ENCODE measurements around the gene MRPL4.

The MRPL4 gene

DNA sequence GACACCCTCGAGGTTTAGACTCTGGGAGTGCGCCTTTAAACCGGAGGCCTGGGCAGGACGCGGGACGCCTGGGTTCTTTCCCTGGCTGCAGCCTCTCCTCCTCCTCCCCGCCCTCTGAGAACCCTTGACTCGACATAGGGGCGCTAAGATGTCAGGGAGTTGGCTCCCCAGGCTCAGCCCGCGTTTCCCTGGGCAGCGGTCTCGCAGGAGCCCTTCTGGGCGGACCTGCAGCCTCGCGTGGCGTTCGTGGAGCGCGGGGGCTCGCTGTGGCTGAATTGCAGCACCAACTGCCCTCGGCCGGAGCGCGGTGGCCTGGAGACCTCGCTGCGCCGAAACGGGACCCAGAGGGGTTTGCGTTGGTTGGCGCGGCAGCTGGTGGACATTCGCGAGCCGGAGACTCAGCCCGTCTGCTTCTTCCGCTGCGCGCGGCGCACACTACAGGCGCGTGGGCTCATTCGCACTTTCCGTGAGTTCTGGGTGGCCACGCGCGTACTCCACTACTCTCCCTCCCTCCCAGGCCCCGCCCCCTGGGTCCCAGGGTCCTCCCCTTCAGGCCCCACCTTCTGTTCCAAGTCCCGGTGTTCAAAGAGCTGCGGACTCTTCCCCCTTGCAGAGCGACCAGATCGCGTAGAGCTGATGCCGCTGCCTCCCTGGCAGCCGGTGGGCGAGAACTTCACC is 39.0 kb downstream of the MRPL4 start:
- TF ChIP-seq CREB1 (IDR thresholded peaks at IDR 0.05; ENCODE audit: low read depth) (no peak), TAF1 (IDR thresholded peaks at IDR 0.05; ENCODE audit: low read depth) (0 out of 2 replicates have a peak, but pooled peaks have one; percentile 27), CEBPB (IDR thresholded peaks at IDR 0.05) (no peak), NFIC (IDR thresholded peaks at IDR 0.05) (no peak), FOXM1 (IDR thresholded peaks at IDR 0.05; ENCODE audit: borderline replicate concordance, low read depth) (no peak), TCF12 (IDR thresholded peaks at IDR 0.05; ENCODE audit: low read depth) (no peak), ZBTB7A (IDR thresholded peaks at IDR 0.05; ENCODE audit: low read depth) (peak; percentile 67)
- TF ChIP-seq, protein P1, sequence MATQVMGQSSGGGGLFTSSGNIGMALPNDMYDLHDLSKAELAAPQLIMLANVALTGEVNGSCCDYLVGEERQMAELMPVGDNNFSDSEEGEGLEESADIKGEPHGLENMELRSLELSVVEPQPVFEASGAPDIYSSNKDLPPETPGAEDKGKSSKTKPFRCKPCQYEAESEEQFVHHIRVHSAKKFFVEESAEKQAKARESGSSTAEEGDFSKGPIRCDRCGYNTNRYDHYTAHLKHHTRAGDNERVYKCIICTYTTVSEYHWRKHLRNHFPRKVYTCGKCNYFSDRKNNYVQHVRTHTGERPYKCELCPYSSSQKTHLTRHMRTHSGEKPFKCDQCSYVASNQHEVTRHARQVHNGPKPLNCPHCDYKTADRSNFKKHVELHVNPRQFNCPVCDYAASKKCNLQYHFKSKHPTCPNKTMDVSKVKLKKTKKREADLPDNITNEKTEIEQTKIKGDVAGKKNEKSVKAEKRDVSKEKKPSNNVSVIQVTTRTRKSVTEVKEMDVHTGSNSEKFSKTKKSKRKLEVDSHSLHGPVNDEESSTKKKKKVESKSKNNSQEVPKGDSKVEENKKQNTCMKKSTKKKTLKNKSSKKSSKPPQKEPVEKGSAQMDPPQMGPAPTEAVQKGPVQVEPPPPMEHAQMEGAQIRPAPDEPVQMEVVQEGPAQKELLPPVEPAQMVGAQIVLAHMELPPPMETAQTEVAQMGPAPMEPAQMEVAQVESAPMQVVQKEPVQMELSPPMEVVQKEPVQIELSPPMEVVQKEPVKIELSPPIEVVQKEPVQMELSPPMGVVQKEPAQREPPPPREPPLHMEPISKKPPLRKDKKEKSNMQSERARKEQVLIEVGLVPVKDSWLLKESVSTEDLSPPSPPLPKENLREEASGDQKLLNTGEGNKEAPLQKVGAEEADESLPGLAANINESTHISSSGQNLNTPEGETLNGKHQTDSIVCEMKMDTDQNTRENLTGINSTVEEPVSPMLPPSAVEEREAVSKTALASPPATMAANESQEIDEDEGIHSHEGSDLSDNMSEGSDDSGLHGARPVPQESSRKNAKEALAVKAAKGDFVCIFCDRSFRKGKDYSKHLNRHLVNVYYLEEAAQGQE (IDR thresholded peaks at IDR 0.05; ENCODE audit: low read depth): no peak

DNA sequence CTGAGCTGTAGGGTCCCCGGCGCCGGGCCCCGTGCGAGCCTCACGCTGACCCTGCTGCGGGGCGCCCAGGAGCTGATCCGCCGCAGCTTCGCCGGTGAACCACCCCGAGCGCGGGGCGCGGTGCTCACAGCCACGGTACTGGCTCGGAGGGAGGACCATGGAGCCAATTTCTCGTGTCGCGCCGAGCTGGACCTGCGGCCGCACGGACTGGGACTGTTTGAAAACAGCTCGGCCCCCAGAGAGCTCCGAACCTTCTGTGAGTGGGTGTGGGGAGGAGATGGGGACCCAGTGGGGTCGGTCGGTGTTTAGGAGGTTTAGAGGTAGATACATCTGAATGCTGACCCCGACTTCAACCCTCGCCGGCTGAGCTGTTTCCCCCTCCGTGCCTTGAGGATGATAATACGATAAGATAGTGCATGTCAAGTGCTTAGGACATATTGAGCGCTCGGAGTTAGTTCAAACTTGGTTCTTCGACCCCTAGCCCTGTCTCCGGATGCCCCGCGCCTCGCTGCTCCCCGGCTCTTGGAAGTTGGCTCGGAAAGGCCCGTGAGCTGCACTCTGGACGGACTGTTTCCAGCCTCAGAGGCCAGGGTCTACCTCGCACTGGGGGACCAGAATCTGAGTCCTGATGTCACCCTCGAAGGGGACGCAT is 39.7 kb downstream of the MRPL4 start:
- TF ChIP-seq YY1 (IDR thresholded peaks at IDR 0.05; ENCODE audit: low read depth) (no peak), ZBTB7A (IDR thresholded peaks at IDR 0.05; ENCODE audit: low read depth) (peak; percentile 77; the same call in 1 of the 2 replicates)

DNA sequence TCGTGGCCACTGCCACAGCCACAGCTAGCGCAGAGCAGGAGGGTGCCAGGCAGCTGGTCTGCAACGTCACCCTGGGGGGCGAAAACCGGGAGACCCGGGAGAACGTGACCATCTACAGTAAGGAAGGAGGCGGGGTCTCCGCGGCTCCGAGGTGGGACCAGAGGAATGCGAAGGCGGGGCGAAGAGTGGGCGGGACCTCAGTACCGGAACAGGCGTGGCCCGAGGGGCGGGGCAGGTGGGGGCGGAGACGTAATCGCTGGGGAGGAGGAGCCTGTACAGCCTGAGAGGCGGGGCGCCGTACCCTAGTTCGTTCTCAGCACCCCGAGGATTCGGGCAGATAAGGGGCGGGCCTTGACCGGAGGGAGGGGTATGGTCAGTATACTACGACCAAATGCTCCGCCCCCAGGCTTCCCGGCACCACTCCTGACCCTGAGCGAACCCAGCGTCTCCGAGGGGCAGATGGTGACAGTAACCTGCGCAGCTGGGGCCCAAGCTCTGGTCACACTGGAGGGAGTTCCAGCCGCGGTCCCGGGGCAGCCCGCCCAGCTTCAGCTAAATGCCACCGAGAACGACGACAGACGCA is 40.3 kb downstream of the MRPL4 start:
- TF ChIP-seq NFIC (IDR thresholded peaks at IDR 0.05) (no peak), ZBTB7A (IDR thresholded peaks at IDR 0.05; ENCODE audit: low read depth) (no peak), EP300 (IDR thresholded peaks at IDR 0.05; ENCODE audit: borderline replicate concordance) (no peak), TEAD4 (IDR thresholded peaks at IDR 0.05) (no peak), CREB1 (IDR thresholded peaks at IDR 0.05; ENCODE audit: low read depth) (no peak), RAD21 (IDR thresholded peaks at IDR 0.05; ENCODE audit: low read depth) (no peak), FOXM1 (IDR thresholded peaks at IDR 0.05; ENCODE audit: borderline replicate concordance, low read depth) (no peak), YY1 (IDR thresholded peaks at IDR 0.05; ENCODE audit: low read depth) (no peak), CEBPB (IDR thresholded peaks at IDR 0.05) (no peak), TCF12 (IDR thresholded peaks at IDR 0.05; ENCODE audit: low read depth) (no peak), EGR1 (IDR thresholded peaks at IDR 0.05) (0 out of 2 replicates have a peak, but pooled peaks have one; percentile 46), TAF1 (IDR thresholded peaks at IDR 0.05; ENCODE audit: low read depth) (no peak)
- TF ChIP-seq, protein P2, sequence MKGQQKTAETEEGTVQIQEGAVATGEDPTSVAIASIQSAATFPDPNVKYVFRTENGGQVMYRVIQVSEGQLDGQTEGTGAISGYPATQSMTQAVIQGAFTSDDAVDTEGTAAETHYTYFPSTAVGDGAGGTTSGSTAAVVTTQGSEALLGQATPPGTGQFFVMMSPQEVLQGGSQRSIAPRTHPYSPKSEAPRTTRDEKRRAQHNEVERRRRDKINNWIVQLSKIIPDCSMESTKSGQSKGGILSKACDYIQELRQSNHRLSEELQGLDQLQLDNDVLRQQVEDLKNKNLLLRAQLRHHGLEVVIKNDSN (IDR thresholded peaks at IDR 0.05): no peak; the same call in 1 of the 2 replicates
- TF ChIP-seq, protein P3, sequence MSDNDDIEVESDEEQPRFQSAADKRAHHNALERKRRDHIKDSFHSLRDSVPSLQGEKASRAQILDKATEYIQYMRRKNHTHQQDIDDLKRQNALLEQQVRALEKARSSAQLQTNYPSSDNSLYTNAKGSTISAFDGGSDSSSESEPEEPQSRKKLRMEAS (IDR thresholded peaks at IDR 0.05): peak; percentile 16; the same call in 1 of the 2 replicates
- TF ChIP-seq, protein P1 (IDR thresholded peaks at IDR 0.05; ENCODE audit: low read depth): no peak

DNA sequence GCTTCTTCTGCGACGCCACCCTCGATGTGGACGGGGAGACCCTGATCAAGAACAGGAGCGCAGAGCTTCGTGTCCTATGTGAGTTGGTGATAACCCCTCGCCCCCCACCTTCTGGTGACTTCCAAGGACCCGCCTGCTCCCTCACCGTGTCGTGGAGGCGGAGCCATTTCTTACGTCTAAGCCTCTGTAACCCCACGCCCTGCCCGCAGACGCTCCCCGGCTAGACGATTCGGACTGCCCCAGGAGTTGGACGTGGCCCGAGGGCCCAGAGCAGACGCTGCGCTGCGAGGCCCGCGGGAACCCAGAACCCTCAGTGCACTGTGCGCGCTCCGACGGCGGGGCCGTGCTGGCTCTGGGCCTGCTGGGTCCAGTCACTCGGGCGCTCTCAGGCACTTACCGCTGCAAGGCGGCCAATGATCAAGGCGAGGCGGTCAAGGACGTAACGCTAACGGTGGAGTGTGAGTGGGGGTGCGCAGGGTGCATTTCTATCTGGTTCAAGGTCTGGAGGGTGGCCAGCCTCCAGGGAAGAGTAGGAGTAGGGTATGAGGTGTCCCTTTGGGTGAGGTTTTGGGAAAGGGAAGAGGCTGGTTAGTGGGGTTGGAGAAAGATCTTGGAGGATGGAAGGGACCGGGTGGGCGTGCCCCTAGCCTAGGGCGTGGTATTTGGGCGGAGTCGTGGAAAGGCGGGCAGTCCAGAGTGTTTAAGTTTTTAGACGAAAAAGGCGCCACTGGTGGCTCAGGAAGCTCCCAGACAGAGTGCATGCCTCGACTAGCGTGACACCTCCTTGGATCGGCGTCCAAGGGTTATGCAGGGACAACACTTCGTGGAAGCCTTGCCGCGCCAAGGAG is 41.0 kb downstream of the MRPL4 start:
- no peak for TF ChIP-seq CREB1 (IDR thresholded peaks at IDR 0.05; ENCODE audit: low read depth)
- no peak for TF ChIP-seq TCF12 (IDR thresholded peaks at IDR 0.05; ENCODE audit: low read depth)
- no peak for TF ChIP-seq CEBPB (IDR thresholded peaks at IDR 0.05)
- TF ChIP-seq, protein P2 (IDR thresholded peaks at IDR 0.05): no peak
- TF ChIP-seq, protein P3 (IDR thresholded peaks at IDR 0.05): no peak; the same call in 1 of the 2 replicates
- TF ChIP-seq FOXM1 (IDR thresholded peaks at IDR 0.05; ENCODE audit: borderline replicate concordance, low read depth): no peak
- no peak for TF ChIP-seq TEAD4 (IDR thresholded peaks at IDR 0.05)
- no peak for TF ChIP-seq TAF1 (IDR thresholded peaks at IDR 0.05; ENCODE audit: low read depth)
- TF ChIP-seq EGR1 (IDR thresholded peaks at IDR 0.05): no peak
- TF ChIP-seq YY1 (IDR thresholded peaks at IDR 0.05; ENCODE audit: low read depth): no peak
- no peak for TF ChIP-seq EP300 (IDR thresholded peaks at IDR 0.05; ENCODE audit: borderline replicate concordance)
